ENCODE measurements around the gene LIN54.

- no peak for TF ChIP-seq CTCF (IDR thresholded peaks at IDR 0.05)
- no peak for TF ChIP-seq ZFX (IDR thresholded peaks at IDR 0.05; ENCODE audit: borderline replicate concordance)
These were observed 1.1 kb upstream of the LIN54 start for GRCh38 chr4:83011689-83012199.

Data from 22Rv1 (cell line).